COLO668 (cell line): ENCODE data around the gene NPIPB6.

Experiments
- DNase-seq: peaks from one replicate; lab custom pipeline; 2025; ENCODE audit not compliant: unreplicated experiment; lab: John Stamatoyannopoulos, UW

Gene NPIPB6

DNA sequence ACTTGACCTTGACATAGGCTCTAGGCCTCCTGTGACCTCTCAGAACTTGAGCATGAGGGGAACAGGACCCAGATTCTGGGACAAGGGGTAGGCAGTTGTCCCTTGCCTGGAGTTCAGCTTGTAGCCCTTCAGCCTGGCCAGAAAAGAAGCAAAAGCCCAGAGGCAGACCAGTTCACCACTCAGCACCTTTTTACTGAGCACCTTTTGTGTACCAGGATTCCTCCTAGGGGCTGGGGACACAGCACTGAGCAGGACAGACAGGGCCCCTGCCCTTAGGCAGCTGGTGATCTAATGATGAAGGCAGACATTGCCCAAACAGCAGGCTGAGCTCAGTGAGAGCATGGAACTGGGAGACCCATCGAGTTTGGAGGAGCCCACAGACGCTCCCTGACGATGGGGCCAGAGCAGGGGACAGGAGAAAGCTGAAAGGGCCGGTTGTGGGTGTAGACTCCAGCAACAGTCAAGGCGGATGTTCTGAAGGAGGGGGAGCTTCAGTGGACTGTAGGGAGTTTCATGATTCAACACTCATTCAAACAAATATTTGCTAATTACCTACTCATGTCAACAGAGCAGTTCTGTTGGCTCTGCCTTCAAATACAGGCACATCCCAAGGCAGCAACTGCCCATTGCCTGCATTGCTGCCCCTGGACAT lies 38.9 kb downstream of the NPIPB6 start:
- peak; percentile 33 for DNase-seq

DNA sequence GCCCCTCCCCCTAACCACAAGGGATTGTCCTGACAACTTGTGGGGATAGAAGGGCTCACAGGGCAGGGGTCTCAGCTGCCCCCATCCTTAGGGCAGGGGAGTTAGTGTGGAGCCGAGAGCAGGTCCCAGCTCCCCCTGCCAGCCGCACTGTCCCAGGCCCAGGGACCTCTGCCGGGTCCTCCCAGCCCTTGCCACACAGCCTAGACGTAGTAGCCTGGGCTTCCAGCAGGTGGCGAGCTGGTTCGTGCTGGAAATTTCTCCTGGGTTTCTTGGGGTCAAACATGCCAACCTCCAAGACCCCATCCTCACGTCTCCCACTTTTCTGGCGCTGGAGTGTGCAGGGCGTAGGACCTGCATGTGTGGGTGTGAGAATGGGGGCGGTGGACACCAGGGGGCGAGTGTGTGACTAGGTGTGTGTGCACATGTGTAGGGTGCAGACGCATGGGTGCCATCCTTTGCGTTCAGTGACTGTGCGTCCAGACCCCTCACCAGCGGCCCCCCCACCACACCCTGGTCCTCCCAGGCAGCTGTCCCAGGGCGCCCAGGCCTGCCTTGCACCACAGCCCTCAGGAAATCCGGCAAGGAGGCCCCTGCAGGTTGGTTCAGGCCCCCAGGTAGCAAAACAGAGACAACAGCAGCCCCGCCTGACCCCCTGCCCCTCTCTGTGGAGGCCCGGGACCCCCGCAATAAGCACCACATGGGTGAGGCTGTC lies 41.5 kb downstream of the NPIPB6 start:
- peak; percentile 4 for DNase-seq

DNA sequence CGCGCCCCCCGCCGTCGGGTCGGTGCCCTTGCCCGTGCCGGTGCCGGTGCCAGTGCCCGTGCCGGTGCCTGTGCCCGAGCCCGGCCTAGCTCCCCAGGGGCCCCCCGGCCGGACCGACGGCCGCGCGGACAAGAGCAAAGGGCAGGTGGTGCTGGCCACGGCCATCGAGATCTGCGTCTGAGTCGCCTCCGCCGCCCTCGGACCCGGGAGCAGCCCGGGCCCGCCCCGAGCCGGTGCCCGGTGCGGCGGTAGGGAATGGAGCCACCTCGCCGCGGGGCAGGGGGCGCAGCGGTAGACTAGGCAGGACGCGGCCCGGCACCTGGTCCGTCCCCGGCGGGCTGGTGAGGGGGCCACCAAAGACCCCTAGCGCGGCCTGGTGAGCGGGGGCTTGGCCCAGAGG lies 42.6 kb downstream of the NPIPB6 start:
- no peak for DNase-seq

DNA sequence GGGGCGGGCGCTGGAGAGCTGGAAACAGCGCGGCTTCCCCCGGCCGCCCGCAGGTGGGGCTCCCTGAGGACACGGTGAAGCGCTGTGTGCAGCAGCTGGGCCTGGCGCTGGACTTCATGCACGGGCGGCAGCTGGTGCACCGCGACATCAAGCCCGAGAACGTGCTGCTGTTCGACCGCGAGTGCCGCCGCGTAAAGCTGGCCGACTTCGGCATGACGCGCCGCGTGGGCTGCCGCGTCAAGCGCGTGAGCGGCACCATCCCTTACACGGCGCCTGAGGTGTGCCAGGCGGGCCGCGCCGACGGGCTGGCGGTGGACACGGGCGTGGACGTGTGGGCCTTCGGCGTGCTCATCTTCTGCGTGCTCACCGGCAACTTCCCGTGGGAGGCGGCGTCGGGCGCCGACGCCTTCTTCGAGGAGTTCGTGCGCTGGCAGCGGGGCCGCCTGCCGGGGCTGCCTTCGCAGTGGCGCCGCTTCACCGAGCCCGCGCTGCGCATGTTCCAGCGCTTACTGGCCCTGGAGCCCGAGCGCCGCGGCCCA lies 43.2 kb downstream of the NPIPB6 start:
- DNase-seq = no peak

DNA sequence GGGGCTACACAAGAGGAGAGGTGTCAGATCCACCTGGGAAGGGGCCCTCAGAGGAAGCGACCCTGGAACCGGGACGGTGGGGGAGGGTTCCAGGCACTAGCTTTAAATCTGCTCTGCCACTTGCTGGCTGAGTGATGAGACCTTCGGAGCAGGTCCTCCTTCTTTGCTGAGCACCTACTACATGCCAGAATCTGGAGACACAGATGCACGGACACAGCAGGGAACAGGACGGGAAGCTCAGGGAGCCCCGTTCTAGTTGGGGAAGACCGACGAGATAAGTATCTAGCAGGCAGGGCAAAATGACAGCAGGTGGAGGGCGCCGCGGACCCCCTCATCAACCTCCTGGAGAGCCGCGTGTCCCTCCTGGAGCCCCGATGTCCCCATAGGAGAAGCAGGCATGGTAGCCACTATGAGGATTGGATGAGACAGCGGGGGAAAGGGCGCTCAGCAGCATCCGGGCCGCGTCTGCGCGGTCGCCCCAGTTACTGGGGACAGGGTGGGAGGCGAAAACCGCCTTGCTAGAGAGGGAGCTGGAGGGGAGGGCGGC lies 43.8 kb downstream of the NPIPB6 start:
- no peak for DNase-seq

DNA sequence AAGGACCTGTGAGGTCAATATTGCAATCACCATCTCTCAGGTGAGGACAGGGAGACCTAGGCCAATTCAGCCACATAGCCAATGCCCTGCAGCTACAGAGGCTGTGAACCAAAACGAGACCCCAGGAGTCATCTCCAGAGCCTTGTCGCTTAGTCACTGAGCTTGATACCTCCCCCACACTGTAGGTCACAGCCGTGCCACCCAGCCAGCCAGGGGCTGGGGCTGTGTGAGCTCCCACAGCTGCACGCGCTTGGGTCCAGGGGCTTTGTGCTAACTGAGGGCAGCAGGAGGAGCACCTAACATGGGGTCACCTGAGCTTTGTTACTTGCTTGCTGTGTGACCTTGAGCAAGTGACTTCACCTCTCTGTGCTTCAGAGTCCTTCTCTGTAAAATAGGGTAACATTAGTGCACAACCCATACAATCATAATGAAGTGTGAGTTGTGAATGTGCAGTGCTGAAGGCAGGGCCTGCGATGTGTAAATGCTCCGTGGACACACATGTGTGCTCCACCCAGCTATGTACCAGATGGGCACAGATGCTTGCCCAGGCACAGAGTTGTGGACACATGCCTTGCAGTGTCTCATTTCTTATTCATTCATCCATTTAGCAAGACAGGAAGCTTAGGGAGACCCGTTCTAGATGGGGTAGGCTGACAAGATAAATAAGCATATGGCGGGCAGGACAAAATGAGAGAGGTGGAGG lies 45.1 kb downstream of the NPIPB6 start:
- DNase-seq = no peak

DNA sequence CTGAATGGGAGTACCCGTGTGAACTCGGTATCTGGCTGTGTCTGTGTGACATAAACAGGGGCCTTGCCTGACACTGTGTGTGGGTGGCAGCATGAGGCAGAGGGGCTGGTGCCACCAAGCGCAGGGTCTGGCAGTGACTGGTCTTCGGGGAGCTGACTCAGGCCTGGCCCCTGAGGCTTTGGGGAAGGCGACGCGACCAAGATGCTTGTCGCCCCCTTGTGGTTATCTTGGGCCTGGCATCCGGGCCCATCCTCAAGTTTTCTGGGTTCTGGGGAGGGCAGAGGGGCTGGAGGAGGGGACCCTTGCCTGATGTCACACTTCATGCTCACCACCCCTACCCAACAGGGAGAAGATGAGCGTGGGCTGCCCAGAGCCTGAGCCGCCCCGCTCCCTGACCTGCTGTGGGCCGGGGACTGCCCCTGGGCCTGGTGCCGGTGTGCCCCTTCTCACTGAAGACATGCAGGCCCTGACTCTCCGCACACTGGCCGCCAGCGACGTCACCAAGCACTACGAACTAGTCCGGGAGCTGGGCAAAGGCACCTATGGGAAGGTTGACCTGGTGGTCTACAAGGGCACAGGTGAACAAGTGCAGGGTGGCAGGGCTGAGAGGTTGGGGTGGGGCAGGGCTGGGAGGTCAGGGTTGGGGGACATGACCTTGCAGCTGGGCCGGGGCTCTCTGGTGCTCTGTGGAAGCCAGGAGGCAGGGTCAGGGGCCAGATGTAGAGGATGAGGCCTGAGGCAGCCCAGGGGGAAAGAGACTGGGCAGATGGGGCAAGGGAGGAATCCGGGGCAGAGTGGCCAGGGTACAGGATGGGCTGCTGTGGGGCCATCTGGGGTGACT lies 46.0 kb downstream of the NPIPB6 start:
- peak; percentile 34 for DNase-seq

DNA sequence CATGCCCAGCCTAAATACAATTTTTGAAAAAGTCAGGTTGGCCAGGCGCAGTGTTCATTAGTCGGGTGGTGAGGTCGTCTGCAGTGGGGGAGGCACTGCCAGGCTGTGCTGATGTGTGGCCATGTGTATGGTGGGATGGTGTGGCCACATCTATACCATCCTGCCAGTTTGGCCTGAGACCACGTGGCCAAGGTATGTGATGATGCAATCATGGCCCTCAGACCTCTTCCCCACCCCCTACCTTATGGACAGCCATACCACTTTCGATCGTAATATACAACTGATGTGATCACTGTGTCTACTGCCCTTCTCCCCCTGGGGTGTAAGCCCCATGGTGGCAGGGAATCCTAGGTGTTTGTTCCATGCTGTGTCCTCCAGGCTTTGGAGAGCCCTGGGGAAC lies 47.3 kb downstream of the NPIPB6 start:
- DNase-seq = no peak

DNA sequence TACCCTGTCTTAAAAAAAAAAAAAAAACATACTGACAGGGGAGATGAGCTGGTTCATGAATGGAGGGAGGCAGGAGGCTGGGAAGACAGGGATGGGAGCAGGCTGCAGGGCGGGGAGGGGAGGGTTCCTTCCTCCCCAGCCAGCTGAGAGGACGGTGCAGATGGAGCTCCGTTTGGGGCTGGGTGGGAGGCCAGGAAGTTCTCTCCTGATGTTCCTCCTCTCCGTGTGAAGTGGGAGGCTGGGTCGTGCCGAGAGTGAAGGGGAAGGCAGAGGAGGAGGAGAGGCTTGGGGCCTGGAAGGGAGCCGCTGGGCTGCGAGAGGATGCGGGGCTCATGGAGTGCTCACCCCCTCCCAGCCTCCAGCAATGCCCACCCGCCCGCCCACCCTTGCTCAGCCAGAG lies 49.7 kb downstream of the NPIPB6 start:
- no peak for DNase-seq

DNA sequence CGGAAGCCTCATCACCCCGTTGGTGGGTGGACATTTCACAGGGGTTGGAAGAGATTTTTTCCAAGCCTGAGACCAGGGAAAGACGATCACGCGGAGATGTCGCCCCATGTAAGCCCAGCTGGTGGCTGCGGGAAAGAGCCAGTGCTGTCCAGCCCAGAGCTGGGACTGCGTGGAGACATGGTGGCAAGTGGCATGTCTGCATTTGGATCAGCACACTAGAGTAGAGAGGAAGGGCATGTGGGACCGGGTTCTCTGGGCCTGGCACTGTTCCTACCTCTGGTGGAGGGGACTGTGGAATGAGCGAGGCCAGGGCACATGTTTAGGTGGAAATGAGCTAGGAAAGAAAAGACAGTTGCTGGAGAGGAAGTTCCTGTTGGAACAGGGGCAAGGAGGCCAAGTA lies 51.0 kb downstream of the NPIPB6 start:
- DNase-seq = no peak

DNA sequence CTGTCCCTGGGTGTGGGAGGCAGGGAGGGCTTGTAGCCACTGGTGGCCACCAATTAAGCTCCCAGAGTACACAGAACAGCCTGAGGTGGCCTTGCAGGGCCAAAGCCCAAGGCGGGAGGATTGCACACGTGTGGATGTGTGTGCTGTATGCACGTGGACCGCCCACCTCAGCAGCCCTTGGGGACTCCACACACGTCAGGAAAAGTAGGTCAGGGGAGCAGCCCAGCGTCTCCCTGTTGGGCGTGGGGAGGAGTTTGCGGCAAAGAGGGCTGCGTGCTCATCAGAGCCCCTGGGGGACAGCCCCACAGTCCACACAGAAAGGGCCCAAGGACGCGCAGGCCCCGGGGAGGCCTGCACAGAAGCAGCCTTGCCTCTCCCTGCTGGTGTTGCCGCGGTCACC lies 51.4 kb downstream of the NPIPB6 start:
- DNase-seq = no peak

DNA sequence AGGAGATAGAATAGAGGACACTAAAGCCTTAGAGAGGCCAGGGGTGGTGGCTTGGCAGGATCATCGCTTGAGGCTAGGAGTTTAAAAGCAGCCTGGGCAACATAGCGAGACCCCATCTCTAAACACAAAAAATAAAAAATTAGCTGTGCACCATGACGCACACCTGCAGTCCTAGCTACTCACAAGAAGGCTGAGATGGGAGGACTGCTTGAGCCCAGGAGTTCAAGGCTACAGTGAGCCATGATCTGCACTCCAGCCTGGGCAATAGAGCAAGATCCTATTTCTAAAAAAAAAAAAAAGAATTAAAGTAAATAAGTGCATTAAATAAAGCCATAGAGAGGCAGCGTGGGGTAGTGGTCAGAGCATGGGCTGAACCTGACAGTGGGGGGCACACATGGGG lies 51.9 kb downstream of the NPIPB6 start:
- DNase-seq = no peak

DNA sequence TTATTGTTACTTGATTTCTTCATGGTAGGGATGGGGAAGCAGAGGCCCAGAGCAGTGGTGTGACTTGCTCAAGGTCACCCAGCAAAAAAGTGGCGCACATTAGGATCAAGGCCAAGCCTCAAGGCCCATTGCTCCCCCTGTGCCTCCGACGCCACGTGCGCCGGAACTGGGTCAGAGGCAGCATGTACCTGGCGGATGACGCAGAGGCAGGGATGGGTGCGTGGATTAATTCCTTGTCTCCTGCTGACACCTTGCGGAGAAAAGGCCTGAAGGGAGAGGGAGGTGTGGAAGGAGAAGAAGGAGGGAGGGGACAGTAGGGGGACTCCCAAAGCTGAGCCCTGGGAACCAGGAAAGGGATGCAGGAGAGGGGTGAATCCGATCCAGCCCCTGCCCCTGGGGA lies 52.5 kb downstream of the NPIPB6 start:
- DNase-seq = no peak

DNA sequence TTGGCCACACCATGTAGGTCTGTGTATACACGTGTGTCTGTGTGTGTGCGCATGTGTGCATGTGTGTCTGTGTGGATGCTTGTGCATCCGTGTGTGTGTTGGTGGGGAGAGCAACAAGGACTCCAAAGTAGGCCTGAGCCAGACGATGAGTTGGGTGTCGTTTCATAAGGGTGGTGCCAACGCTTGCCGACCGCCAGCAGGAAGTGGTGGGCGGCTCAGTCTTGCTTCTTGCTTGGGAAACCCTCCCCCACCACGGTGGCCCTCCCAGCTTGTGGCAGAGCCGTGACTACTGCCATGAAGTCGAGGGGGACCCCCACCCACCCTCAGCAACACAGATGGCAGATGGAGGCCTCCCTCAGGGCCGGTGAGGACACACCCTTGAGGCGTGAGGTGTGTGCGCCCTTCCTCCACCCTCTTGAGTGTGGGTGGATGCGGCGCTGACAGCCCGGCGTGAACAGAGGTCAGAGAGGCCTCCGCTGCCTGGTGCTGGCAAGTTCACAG lies 53.4 kb downstream of the NPIPB6 start:
- DNase-seq = no peak

DNA sequence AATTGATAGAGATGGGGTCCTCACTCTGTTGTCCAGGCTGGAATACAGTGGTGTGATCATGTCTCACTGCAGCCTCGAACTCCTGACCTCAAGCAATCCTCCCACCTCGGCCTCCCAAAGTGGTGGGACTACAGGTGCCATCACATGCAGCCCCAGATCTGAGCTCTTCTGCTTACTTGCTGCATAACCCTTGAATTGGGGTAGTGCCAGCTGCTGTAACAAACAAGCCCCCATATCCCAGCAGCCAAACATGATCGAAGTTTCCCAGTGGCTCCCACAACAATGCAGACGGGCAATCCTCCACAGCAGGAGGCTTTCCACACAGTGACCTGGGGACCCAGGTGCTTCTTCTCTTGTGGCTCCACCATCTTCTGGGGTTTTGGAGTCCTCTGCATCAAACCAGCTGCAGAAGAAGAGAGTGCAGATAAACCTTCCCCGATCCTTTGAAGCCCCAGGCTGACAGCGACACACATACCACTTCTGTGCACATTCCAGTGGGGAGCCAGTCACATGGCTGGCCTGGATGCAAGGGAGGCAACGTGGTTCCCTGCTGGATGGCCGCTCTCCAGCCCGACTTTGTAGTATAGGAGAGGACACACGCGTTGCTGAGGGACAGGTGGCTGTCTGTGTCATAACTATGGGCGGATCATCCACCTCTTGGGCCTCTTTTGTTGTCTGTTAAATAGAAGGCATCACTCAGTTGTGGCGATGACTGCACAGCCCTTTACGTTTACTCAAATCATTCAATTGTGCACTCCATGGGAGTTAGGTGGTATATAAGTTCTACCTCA lies 54.3 kb downstream of the NPIPB6 start:
- peak; percentile 6 for DNase-seq

DNA sequence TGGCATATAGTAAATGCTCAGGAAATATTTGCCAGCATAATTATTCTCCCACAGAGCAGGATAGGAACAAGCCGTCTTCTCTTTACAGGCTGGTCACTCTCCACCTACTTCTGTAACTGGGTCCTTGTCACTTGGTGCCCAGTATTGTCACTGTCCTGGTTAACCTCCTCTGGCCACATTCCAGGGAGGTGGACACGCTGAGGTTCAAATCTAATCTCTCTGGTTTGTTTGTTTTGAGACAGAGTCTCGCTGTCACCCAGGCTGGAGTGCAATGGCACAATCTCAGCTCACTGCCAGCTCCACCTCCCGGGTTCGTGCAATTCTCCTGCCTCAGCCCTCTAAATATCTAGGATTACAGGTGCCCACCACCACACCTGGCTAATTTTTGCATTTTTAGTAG lies 55.4 kb downstream of the NPIPB6 start:
- DNase-seq = no peak

DNA sequence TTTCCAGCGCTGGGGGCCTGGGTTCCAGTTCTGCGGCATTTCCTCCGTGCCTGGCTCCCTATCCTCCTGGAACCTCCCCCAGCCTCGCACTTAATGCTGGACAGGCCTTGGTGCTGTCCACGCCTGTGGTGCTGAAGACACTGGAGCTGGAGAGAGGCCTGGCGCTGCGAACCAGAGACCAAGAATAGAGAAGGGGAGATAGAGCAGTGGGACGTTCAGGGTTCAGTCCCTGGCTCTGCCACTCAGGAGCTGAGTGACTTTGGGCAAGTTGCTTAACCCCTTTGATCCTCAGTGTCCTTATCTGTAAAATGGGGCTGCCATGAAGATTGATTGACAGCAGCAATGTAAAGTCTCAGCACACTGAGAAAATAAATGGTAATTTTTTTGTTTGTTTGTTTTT lies 59.1 kb downstream of the NPIPB6 start:
- no peak for DNase-seq

DNA sequence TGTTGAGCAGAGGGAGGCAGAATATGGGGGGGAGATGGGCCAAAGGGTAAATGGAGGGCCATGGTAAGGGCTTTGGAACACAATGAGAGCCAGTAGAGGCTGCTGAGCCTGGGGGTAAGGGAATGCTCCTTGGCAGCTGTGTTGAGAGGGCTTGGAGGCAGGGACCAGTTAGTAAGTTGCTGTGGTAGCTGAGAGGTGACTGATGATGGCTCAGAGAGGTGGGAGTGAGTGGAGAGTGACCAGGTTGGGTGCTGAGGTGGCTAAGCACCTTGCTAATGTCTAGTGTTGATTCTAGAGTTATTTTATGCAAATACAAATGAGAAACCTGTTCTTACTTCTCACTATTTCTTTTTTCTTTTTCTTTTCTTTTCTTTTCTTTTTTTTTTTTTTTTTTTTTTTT lies 60.2 kb downstream of the NPIPB6 start:
- no peak for DNase-seq

DNA sequence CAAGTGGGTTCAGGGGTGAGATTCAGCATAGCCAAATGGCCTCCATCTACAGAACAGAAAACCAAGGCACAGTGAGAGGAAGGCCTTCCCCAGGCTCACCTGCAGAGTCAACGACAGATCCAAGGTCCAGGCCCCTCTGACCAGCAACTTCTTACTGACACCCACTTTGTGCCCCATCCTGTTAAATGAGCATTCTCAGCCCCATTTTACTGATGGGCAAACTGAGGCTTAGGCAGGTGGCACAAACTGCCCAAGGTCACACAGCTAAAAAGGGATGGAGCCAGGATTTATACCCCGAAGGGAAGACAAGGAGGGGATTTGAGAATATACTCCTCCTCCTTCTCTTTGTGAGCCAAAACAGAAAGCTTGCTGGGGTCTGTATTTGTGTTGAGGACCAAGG lies 61.7 kb downstream of the NPIPB6 start:
- DNase-seq = no peak

DNA sequence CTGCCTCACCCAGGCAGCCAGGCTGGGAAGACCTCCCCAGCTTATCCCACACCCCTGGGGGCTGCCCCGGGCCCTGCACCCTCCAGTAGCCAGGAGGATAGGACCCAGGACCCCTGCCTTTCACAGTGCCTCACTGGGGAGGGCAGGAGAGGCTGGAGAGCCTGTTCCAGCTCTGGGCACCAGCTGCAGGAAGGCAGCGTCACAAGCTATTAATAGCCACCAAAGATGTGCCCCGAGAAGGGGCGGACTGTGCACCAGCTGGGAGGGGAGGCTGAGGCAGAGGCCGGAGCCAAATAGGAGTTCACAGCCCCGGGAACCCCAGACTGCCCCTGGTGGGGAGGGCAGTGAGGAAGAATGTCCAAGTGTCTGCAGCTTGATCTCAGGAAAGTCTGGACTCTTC lies 62.2 kb downstream of the NPIPB6 start:
- no peak for DNase-seq
